Neural cell (in vitro differentiated cells): ENCODE data around the gene ABHD4.

ENCODE experiments used
- CTCF ChIP-seq: fragments of 450-650 bp; IDR thresholded peaks from 2 replicates; pipeline ENCODE4 v1.5.1; 2014; ENCODE audit warnings: antibody characterized with exemption, mild to moderate bottlenecking, moderate library complexity; ENCODE audit not compliant: poor library complexity, severe bottlenecking
- MXI1 ChIP-seq: fragments of 450-650 bp; conservative IDR thresholded peaks from 2 replicates; pipeline ENCODE4 v1.6.1; 2014; ENCODE audit warnings: antibody characterized with exemption, mild to moderate bottlenecking; ENCODE audit not compliant: poor library complexity, severe bottlenecking
- POLR2AphosphoS5 ChIP-seq: IDR thresholded peaks from 2 replicates; pipeline ENCODE4 v1.6.1; 2012
- RAD21 ChIP-seq: fragments of 450-650 bp; conservative IDR thresholded peaks from 2 replicates; pipeline ENCODE4 v1.6.1; 2014; ENCODE audit warnings: antibody characterized with exemption, mild to moderate bottlenecking, moderate library complexity
- REST ChIP-seq: IDR thresholded peaks from 2 replicates; pipeline ENCODE4 v1.6.1; 2012; ENCODE audit warnings: borderline replicate concordance
- SMC3 ChIP-seq: fragments of 450-650 bp; conservative IDR thresholded peaks from 2 replicates; pipeline ENCODE4 v1.6.1; 2014; ENCODE audit warnings: antibody characterized with exemption, mild to moderate bottlenecking, moderate library complexity; ENCODE audit not compliant: poor library complexity
- TAF1 ChIP-seq: IDR thresholded peaks from 2 replicates; pipeline ENCODE4 v1.6.1; 2012; ENCODE audit warnings: low read depth

- TF ChIP-seq CTCF (no peak), POLR2AphosphoS5 (no peak), MXI1 (no peak), REST (no peak), SMC3 (no peak), RAD21 (no peak), TAF1 (no peak)
Measured at GRCh38 chr14:22600027-22600426, 1.9 kb downstream of the ABHD4 start.
